NOMO-1 treated with dmso at 0.1 percent for 144 hours (cell line): ENCODE measurements around the gene SCFD1.
"Not testable (repeated sequence)": the region's sequence is repeated elsewhere in the genome, so short reads cannot be mapped to it uniquely, and the experiment has no call there.

Experiments used
- DNase-seq: peaks from one replicate; lab custom pipeline; 2025; ENCODE audit not compliant: unreplicated experiment; lab: John Stamatoyannopoulos, UW

Gene SCFD1

DNA sequence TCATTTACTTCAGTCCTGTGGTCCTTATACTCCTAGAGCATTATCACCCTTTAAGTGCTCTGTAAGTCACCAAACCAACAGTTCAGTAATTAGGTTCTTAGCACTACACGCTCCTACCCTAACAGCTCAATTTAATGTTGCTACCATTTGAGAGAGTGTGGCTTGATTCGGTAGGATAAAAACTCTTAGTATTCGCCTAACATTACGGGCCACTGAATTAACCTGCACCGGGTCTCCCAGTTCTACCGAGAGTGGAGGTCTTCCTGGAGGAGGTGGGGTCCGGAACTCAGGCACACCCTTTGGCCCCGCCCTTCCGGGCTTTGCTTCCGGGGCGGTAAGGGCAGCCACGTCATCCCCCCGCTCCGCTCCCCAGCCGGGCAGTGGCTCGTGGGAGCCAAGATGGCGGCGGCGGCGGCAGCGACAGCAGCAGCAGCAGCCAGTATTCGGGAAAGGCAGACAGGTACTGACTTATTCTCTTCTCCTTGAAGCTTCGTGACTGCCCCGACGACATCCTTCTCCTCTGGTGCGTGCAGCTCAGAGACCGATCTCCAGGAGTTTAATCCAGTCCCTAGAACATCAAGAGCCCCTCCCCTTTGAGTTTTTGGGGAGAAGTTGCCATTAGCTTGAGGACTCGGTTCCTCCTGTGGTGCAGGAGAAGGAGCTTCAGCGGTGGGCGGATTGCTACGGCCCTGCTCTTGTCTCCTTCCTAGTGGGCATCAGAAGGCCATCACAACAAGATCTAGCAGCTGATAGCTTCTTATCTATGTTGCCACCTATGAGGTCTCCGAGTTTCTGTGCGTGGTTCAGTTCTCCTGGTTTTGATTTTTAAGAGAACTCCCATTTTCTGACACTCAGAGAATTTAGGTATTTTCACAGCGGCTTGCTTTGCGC, at the start of gene SCFD1:
Gene SCFD1 (plus strand): TSS at position 380 of the 891 bp plus-strand sequence. CDS start 20 bp downstream, at position 400.
- peak; percentile 92 for DNase-seq

- DNase-seq: no peak
Observed at GRCh38 chr14:30572771-30573170, 49.3 kb upstream of the SCFD1 start.

GRCh38 chr14:30573226-30573814, 48.8 kb upstream of the SCFD1 start:
- no peak for DNase-seq

DNA sequence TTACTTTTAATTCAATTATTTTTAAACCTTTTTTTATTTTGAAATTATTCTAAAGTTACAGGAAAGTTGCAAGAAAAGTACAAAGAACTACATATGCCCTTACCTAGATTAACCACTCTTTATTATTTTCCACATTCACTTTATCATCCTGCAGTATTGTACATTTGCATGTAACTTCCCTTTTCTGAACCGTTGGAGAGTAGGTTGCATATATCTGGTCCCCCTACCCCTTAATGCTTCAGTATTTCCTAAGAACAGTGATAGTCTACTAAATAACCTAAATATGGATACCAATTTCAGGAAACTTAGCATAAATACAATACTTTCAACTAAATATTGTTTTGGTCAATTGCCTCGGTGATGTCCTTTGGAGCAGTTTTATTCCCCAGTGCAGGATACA, 48.2 kb upstream of the SCFD1 start:
- no peak for DNase-seq

DNA sequence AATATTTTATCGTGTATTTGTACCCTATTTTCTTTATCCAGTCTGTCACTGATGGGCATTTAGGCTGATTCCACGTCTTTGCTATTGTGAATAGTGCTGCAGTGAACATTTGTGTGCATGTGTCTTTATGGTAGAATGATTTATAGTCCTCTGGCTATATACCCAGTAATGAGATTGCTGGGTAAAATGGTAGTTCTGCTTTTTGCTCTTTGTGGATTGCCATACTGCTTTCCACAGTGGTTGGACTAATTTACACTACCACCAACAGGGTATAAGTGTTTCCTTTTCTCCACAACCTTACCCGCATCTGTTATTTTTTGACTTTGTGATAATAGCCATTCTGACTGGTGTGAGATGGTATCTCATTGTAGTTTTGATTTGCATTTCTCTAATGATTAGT, 47.3 kb upstream of the SCFD1 start:
- DNase-seq: not testable (repeated sequence)

DNA sequence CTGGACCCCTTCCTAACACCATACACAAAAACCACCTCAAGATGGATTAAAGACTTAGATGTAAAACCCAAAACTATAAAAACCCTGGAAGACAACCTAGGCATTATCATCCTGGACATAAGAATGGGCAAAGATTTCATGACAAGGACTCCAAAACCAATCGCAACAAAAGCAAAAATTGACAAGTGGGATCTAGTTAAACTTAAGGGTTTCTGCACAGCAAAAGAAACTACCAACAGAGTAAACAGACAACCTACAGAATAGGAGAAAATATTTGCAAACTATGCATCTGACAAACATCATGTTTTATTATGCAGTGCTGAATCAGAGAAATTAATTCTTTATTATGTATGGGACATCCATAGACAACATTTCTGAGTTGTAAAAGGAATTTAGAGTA, 45.8 kb upstream of the SCFD1 start:
- not testable (repeated sequence) for DNase-seq

DNA sequence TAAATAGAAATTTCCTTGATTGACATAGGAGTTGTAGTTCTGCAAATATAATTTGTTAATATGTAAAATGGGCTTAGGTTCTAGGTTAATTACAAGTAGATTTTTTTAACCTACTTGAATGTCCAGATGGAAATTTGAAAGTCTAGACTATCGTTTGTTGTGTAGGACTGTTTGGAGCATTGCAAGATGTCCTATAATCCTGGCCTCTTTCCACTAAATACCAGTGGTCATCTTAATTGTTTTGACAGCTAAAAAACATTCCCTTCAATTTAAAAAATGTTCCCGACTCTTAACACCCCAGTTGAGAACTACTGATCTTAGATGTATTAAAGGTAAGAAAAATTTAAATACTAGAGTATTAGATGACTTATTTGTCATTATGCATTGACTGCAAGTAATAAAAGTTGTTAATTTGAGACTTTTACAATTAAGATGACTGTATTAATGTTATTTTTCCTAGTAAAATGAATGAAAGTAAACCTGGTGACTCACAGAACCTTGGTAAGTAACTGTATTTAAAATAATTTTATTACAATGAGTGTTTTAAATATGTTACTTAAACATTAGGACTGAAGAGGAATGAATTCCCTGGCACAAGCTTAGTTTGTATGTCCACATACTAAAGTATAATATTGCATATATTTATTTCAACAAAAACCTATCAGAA, 41.4 kb upstream of the SCFD1 start:
- no peak for DNase-seq

GRCh38 chr14:30581283-30581625, 40.9 kb upstream of the SCFD1 start:
- no peak for DNase-seq

DNA sequence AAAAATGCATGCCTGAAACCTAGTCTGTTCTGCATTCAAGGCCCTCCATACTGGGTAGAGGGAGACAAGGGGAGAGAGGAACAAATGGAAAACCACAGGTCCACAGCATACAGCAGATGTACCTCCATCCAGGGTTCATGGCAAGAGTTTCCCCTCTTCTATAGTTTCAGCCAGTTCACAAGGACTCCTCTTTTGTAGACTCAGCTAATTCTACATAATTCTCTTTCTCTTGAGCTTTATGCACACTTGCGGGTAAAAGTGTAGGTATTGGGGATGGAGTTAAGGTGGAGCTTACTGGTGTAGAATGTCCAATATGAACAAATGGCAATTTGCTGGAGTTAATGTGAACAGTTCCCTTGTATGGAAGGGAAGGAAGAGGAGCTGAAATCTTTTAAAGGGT, 39.7 kb upstream of the SCFD1 start:
- no peak for DNase-seq

GRCh38 chr14:30584058-30584630, 38.0 kb upstream of the SCFD1 start:
- DNase-seq: no peak

DNA sequence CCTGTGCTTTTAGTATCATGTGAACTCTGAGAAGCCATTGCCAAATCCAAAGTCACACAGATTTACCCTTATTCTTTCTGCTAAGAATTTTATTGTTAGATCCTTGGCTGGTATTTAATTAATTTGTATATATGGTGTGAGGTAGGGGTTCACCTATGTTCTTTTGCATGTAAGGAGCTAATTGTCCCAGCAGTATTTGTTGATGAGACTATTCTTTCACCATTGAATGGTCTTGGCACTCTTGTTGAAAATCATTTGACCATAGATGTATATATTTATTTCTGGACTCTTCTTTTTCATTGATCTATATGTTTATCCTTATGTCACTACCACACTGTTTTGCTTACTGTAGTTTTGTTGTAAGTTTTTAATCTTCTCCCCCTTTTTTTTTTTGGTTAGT, 36.9 kb upstream of the SCFD1 start:
- no peak for DNase-seq

DNA sequence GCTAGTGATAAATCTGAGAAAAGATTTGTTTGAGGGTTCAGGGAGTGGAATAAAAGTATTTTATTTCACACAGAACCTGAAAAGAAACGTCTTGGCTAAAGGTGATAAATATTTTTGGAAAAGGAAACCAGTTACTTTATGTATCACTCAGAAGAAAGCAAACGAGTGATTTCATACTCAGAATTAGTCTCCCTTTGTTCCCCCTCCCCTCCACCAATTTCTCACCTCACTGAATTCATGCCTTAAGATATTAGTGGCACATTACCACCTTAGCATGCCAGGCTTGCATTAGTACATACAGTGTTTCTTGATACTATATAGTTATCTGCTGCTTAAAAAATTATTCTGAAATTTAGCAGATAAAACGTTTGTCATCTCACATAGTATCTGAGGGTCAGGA, 35.0 kb upstream of the SCFD1 start:
- DNase-seq: no peak

DNA sequence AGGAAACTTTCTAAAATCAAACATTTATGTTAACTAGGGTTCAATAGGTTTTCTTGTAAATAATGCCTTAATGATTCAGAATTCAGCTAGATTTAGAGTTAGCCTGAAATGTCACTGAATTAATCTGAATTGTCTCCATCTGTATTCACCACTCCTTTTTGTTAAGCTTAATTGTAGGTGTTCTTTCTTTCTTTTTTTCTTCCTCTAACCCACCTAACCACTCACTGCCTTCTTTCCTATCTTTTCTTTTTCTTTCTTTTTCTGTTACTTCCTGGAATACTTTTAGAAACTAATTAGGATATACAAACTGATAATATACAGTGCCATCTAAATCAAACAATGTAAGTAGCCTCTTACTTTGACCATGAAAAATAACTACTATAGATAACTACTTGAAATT, 33.2 kb upstream of the SCFD1 start:
- DNase-seq: no peak

DNA sequence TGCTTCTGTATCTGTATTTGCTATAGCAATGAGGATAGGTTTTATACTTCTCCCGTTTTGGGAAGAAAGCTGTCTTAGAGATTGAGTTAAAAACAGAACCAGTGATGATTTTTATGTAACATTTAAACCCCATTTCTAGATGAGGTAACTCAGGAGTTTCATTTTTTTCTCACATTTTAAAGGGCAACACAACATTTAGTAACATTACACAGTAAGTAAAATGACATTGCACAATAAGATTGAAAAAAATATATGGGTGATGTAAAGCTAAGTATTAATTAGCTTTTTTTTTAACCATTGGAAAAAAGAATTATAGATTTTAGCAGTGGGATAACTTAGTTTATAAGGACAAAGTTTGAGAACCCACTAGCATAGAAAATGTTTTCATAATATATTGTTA, 25.2 kb upstream of the SCFD1 start:
- DNase-seq: no peak

DNA sequence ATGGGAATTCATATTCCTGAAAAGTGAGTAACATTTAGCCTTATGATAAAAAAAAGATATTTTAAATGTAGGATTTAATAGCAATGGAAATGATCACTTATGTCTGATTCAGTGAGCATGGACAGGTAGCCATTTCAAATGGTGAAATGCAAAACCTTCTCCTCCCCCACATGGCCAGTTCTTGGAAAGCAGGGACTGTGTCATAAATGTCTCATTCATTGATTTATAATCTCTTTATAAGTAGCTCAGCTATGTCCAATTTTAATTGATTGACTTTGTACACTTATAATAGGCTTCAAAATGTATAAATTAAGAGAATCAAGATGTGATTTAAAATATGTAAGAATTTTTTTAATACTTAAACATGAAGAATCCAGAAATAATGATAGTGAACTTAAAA, 24.6 kb upstream of the SCFD1 start:
- no peak for DNase-seq

DNA sequence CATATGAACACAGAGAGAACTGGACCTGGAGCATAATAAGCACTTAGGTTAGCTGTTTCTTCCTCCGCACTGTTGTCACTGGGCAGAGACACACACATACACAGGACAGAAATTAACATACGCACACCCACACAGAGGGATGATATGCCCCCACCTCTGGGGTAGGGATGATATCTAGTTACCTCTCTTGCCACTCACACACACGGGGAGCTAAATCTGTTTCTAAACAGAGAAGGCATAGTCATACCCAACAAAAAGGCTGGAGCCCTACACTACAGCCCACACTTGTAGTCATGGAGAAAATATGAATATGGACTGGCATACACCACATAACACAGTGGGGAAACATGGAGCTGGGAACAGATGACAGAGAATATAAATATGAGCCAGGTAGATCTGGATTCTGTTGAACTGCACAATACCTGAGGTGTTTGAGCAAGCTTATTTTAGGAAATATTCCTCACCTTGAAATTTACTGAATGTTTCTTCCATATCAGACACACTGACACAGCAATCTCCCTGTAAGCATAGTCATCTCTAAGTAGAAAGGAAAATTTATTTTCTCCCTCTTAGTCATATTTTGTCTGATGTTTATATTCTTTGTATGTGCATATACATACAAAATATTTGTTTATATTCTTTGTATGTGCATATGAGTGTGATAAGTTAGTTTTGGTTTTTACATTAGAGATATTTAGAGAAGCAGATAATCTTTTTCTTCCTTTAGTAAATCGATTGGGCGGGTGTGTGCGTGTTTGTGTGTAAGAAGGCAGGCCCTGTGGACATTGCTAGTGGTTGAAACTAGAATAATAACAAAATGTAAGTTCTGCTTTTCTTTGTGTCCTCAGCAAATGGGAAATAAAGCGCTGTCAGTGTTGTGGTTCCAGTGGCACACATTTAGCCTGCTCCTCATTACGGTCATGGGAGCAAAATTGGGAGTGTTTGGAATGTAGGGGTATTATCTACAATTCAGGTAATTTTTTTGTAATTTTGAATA, 20.9 kb upstream of the SCFD1 start:
- DNase-seq: peak; percentile 10

GRCh38 chr14:30603402-30603801, 18.7 kb upstream of the SCFD1 start:
- no peak for DNase-seq

DNA sequence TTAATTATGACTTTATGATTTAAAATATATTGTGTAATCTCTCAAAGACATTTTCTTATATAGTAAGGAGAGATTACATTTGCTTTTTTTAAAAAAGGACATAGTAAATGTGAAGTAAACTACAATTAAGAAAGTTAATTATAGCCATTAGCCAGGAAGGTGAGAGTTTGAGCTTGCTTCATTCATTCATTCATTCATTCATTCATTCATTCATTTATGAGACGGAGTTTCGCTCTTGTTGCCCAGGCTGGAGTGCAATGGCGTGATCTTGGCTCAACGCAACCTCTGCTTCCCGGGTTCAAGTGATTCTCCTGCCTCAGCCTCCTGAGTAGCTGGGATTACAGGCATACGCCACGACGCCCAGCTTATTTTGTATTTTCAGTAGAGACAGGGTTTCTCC, 17.4 kb upstream of the SCFD1 start:
- DNase-seq: not testable (repeated sequence)

DNA sequence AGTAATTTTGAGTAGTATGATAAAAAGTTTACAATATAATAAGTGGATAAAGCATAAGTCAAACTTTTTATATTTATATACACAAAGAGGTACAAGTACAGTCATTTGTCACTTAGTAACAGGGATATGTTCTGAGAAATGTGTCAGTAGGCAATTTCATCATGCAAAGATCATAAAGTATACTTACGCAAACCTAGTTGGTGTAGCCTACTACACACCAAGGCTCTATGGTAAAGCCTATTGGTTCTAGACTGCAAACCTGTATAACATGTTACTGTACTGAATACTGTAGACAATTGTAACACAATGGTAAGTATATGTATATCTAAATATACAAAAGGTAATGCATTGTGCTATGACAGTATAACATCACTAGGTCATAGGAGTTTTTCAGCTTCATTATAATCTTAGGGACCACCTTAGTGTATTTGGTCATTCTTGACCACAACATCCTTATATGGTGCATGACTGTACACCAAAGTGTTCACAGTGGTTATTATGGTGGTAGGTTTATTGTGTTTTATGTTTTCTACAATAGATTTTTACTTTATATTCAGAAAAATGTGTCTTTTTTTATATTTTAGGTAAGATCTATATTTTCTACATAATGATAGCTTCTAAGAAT, 14.9 kb upstream of the SCFD1 start:
- DNase-seq: no peak

DNA sequence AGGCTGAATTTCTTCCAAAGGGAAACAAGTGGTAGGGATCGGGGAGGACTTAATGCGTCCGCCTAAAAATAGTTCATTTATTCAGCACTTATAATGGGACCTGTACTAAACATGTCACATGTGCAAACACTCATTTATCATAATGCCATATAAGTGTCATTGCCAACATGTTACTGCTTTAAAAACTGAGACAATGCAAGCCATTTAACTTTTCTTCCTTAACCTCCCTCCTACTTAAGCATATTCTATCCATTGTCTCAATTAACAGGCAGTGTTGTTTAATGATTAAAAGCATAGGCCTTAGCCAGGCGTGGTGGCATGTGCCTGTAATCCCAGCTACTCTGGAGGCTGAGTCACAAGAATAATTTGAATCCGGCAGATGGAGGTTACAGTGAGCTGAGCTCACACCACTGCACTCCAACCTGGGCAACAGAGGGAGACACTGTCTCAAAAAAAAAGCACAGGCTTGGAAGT, 13.5 kb upstream of the SCFD1 start:
- DNase-seq: no peak
